T-helper 1 cell treated with Interleukin-12 subunit alpha and Interleukin-12 subunit beta and Interleukin-4 antibody, amounts not matched to agents 30 μg/mL and 1 μg/mL, for 36 hours (primary cell): ENCODE data around the gene TBPL2.
"Not testable (repeated sequence)": the region's sequence is repeated elsewhere in the genome, so short reads cannot be mapped to it uniquely, and the experiment has no call there.

Experiments
- H3K27ac Mint-ChIP-seq: one replicate; pipeline ENCODE4 v1.8.0; 2021; ENCODE audit warnings: mild to moderate bottlenecking, mixed read lengths
- H3K27me3 Mint-ChIP-seq: one replicate; pipeline ENCODE4 v1.8.0; 2021; ENCODE audit warnings: low read depth, mixed read lengths
- H3K36me3 Mint-ChIP-seq: one replicate; pipeline ENCODE4 v1.8.0; 2021; ENCODE audit warnings: low read depth, mixed read lengths
- H3K4me1 Mint-ChIP-seq: one replicate; pipeline ENCODE4 v1.8.0; 2021; ENCODE audit warnings: low read depth, mixed read lengths
- H3K4me3 Mint-ChIP-seq: one replicate; pipeline ENCODE4 v1.8.0; 2021; ENCODE audit warnings: mild to moderate bottlenecking, moderate library complexity, mixed read lengths
- H3K9me3 Mint-ChIP-seq: one replicate; pipeline ENCODE4 v1.8.0; 2021; ENCODE audit warnings: mixed read lengths

TBPL2 gene

GRCh38 chr14:55430024-55430690 lies 10.3 kb downstream of the TBPL2 start:
- Mint-ChIP-seq H3K4me1 (peaks cover 18% of the 10 kb centered on the region), H3K27ac (peak overlapping the region; percentile 41)

GRCh38 chr14:55427439-55427838 lies 13.0 kb downstream of the TBPL2 start:
- Mint-ChIP-seq H3K27ac (no peak overlapping the region), H3K27me3 (no peaks in the 10 kb centered on the region), H3K36me3 (no peaks in the 10 kb centered on the region), H3K4me3 (no peak overlapping the region), H3K9me3 (no peaks in the 10 kb centered on the region), H3K4me1 (peaks cover 4% of the 10 kb centered on the region)

More at GRCh38 chr14:55430024-55430690, 10.3 kb downstream of the TBPL2 start:
- Mint-ChIP-seq H3K9me3 (no peaks in the 10 kb centered on the region), H3K36me3 (no peaks in the 10 kb centered on the region), H3K27me3 (no peaks in the 10 kb centered on the region), H3K4me3 (no peak overlapping the region)

GRCh38 chr14:55426891-55427290 lies 13.5 kb downstream of the TBPL2 start:
- Mint-ChIP-seq H3K4me3 (no peak overlapping the region), H3K27ac (no peak overlapping the region), H3K27me3 (no peaks in the 10 kb centered on the region), H3K36me3 (no peaks in the 10 kb centered on the region), H3K4me1 (peaks cover 4% of the 10 kb centered on the region), H3K9me3 (no peaks in the 10 kb centered on the region)

GRCh38 chr14:55425091-55425490 lies 15.3 kb downstream of the TBPL2 start:
- Mint-ChIP-seq H3K4me3 (no peak overlapping the region), H3K4me1 (peaks cover 3% of the 10 kb centered on the region), H3K27me3 (no peaks in the 10 kb centered on the region), H3K9me3 (no peaks in the 10 kb centered on the region), H3K36me3 (no peaks in the 10 kb centered on the region), H3K27ac (no peak overlapping the region)

- no peaks in the 10 kb centered on the region for H3K9me3 Mint-ChIP-seq
- no peaks in the 10 kb centered on the region for H3K36me3 Mint-ChIP-seq
- no peaks in the 10 kb centered on the region for H3K27me3 Mint-ChIP-seq
- no peaks in the 10 kb centered on the region for H3K4me1 Mint-ChIP-seq
- H3K4me3 Mint-ChIP-seq, result no peak overlapping the region
- H3K27ac Mint-ChIP-seq, result no peak overlapping the region
Observed at GRCh38 chr14:55423969-55424368, 16.4 kb downstream of the TBPL2 start.

GRCh38 chr14:55422338-55422737 lies 18.1 kb downstream of the TBPL2 start:
- H3K4me3 Mint-ChIP-seq, H3K27me3 Mint-ChIP-seq, H3K27ac Mint-ChIP-seq, H3K4me1 Mint-ChIP-seq, H3K9me3 Mint-ChIP-seq, H3K36me3 Mint-ChIP-seq: not testable (repeated sequence)

- no peaks in the 10 kb centered on the region for H3K27me3 Mint-ChIP-seq
Observed at GRCh38 chr14:55419663-55420062, 20.8 kb downstream of the TBPL2 start.

GRCh38 chr14:55418411-55418810 lies 22.0 kb downstream of the TBPL2 start:
- Mint-ChIP-seq H3K36me3 (no peaks in the 10 kb centered on the region), H3K27ac (no peak overlapping the region), H3K9me3 (no peaks in the 10 kb centered on the region)

More at GRCh38 chr14:55419663-55420062, 20.8 kb downstream of the TBPL2 start:
- Mint-ChIP-seq H3K9me3 (no peaks in the 10 kb centered on the region), H3K36me3 (no peaks in the 10 kb centered on the region), H3K27ac (no peak overlapping the region), H3K4me1 (peaks cover 1% of the 10 kb centered on the region), H3K4me3 (no peak overlapping the region)

GRCh38 chr14:55417955-55418354 lies 22.5 kb downstream of the TBPL2 start:
- H3K4me1 Mint-ChIP-seq, result peaks cover 1% of the 10 kb centered on the region
- no peaks in the 10 kb centered on the region for H3K36me3 Mint-ChIP-seq
- H3K27me3 Mint-ChIP-seq, result no peaks in the 10 kb centered on the region
- H3K27ac Mint-ChIP-seq, result no peak overlapping the region
- H3K9me3 Mint-ChIP-seq, result no peaks in the 10 kb centered on the region
- no peak overlapping the region for H3K4me3 Mint-ChIP-seq

More at GRCh38 chr14:55418411-55418810, 22.0 kb downstream of the TBPL2 start:
- Mint-ChIP-seq H3K4me3 (no peak overlapping the region), H3K4me1 (peaks cover 1% of the 10 kb centered on the region), H3K27me3 (no peaks in the 10 kb centered on the region)

- Mint-ChIP-seq H3K27ac (peak overlapping the region; percentile 55), H3K27me3 (no peaks in the 10 kb centered on the region), H3K9me3 (no peaks in the 10 kb centered on the region), H3K36me3 (no peaks in the 10 kb centered on the region), H3K4me1 (peaks cover 8% of the 10 kb centered on the region), H3K4me3 (no peak overlapping the region)
Observed at GRCh38 chr14:55416866-55417265, 23.6 kb downstream of the TBPL2 start.

GRCh38 chr14:55414551-55414950 lies 25.9 kb downstream of the TBPL2 start:
- no peaks in the 10 kb centered on the region for H3K36me3 Mint-ChIP-seq

GRCh38 chr14:55412676-55413075 lies 27.7 kb downstream of the TBPL2 start:
- no peaks in the 10 kb centered on the region for H3K9me3 Mint-ChIP-seq
- peak overlapping the region; percentile 87 for H3K4me3 Mint-ChIP-seq
- no peaks in the 10 kb centered on the region for H3K36me3 Mint-ChIP-seq
- H3K4me1 Mint-ChIP-seq, result peaks cover 24% of the 10 kb centered on the region
- peak overlapping the region; percentile 87 for H3K27ac Mint-ChIP-seq
- H3K27me3 Mint-ChIP-seq, result no peaks in the 10 kb centered on the region

More at GRCh38 chr14:55414551-55414950, 25.9 kb downstream of the TBPL2 start:
- no peak overlapping the region for H3K27ac Mint-ChIP-seq
- no peaks in the 10 kb centered on the region for H3K9me3 Mint-ChIP-seq
- no peak overlapping the region for H3K4me3 Mint-ChIP-seq
- H3K27me3 Mint-ChIP-seq, result no peaks in the 10 kb centered on the region
- H3K4me1 Mint-ChIP-seq, result peaks cover 21% of the 10 kb centered on the region

- H3K36me3 Mint-ChIP-seq, result no peaks in the 10 kb centered on the region
- no peaks in the 10 kb centered on the region for H3K9me3 Mint-ChIP-seq
- H3K4me1 Mint-ChIP-seq, result peaks cover 24% of the 10 kb centered on the region
- H3K4me3 Mint-ChIP-seq, result peak within 1 kb of the TSS; percentile 87
- H3K27ac Mint-ChIP-seq, result peak within 1 kb of the TSS; percentile 87
- no peaks in the 10 kb centered on the region for H3K27me3 Mint-ChIP-seq
Observed at GRCh38 chr14:55411426-55412389, 28.7 kb downstream of the TBPL2 start, which contains the start of gene ATG14. ATG14 (minus strand) TSS chr14:55411830; CDS start chr14:55411822, 8 bp downstream.

- peak overlapping the region; percentile 87 for H3K4me3 Mint-ChIP-seq
- H3K27me3 Mint-ChIP-seq, result no peaks in the 10 kb centered on the region
- no peaks in the 10 kb centered on the region for H3K9me3 Mint-ChIP-seq
- no peaks in the 10 kb centered on the region for H3K36me3 Mint-ChIP-seq
- H3K27ac Mint-ChIP-seq, result peak overlapping the region; percentile 57
- H3K4me1 Mint-ChIP-seq, result peaks cover 24% of the 10 kb centered on the region
Observed at GRCh38 chr14:55410876-55411275, 29.5 kb downstream of the TBPL2 start.
